ENCODE data around the gene RXRA.

DNA sequence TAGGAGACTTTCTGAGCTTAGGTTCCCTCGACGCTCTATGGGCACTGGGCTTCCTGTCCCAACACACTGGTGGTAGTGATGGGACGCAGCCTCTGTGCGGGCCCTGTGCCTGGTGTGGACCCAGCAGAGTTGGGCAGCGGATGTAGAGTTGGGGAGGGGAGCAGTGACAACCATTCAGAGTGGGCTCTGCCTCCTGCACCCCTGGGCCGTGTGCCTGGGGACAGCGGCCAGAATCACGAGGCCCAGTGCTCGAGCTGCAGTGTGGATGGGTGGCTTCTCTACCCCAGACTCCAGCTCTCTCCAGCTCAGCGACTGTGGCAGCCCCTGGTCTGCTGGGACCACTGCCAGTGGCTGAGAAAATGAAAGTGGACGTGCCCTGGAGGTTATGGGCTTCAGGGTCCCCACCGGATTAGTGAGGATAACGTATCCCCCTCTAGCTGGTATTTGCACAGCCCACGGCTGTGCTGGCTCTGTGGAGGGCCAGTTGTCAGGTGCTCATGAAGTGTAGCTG, 18.6 kb downstream of the RXRA start:
- TF ChIP-seq POLR2AphosphoS5 (IDR thresholded peaks at IDR 0.05; ENCODE audit: insufficient read depth in 1 of 2, low read depth in 1 of 2), result no peak
- TF ChIP-seq, protein P1, sequence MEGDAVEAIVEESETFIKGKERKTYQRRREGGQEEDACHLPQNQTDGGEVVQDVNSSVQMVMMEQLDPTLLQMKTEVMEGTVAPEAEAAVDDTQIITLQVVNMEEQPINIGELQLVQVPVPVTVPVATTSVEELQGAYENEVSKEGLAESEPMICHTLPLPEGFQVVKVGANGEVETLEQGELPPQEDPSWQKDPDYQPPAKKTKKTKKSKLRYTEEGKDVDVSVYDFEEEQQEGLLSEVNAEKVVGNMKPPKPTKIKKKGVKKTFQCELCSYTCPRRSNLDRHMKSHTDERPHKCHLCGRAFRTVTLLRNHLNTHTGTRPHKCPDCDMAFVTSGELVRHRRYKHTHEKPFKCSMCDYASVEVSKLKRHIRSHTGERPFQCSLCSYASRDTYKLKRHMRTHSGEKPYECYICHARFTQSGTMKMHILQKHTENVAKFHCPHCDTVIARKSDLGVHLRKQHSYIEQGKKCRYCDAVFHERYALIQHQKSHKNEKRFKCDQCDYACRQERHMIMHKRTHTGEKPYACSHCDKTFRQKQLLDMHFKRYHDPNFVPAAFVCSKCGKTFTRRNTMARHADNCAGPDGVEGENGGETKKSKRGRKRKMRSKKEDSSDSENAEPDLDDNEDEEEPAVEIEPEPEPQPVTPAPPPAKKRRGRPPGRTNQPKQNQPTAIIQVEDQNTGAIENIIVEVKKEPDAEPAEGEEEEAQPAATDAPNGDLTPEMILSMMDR (IDR thresholded peaks at IDR 0.05), result no peak
- no peak for TF ChIP-seq POLR2A (IDR thresholded peaks at IDR 0.05)

All from vagina (tissue), 2 donors.